Endodermal cell (in vitro differentiated cells): Measurements from ENCODE around the gene CSNK1G3. TPM values are rescaled to one million over a fixed set of nuclear protein-coding genes. Genes with fewer than 3 reads are reported as not detected.

Source experiments
- DNase-seq: peaks from one replicate; pipeline ENCODE4 v3.0.0-alpha.2; 2017
- H3K27ac ChIP-seq: 2 replicates; pipeline ENCODE4 v1.5.1; 2013; ENCODE audit warnings: mild to moderate bottlenecking, low read depth, low read length, moderate library complexity
- H3K27me3 ChIP-seq: 2 replicates; pipeline ENCODE4 v1.6.1; 2013; ENCODE audit warnings: mild to moderate bottlenecking, low read length, moderate library complexity; ENCODE audit not compliant: insufficient read depth, control insufficient read depth, poor library complexity, severe bottlenecking
- H3K36me3 ChIP-seq: 2 replicates; pipeline ENCODE4 v1.7.0; 2013; ENCODE audit warnings: mild to moderate bottlenecking, low read length, moderate library complexity; ENCODE audit not compliant: control insufficient read depth, insufficient read depth
- H3K4me1 ChIP-seq: one replicate; pipeline ENCODE4 v1.7.0; 2013; ENCODE audit warnings: low read length; ENCODE audit not compliant: control insufficient read depth, insufficient read depth
- H3K4me3 ChIP-seq: 2 replicates; pipeline ENCODE4 v1.5.1; 2013; ENCODE audit warnings: mild to moderate bottlenecking, low read length, moderate library complexity
- H3K9ac ChIP-seq: 2 replicates; pipeline ENCODE4 v1.6.1; 2013; ENCODE audit warnings: mild to moderate bottlenecking, low read length, moderate library complexity; ENCODE audit not compliant: poor library complexity, severe bottlenecking; ENCODE audit errors: extremely low read depth
- H3K9me3 ChIP-seq: 2 replicates; pipeline ENCODE4 v1.6.1; 2013; ENCODE audit warnings: mild to moderate bottlenecking, low read length, moderate library complexity; ENCODE audit not compliant: control insufficient read depth
- H3K27ac Mint-ChIP-seq: 2 replicates; pipeline ENCODE4 v1.8.0; 2020; ENCODE audit warnings: mixed read lengths
- H3K27me3 Mint-ChIP-seq: 2 replicates; pipeline ENCODE4 v1.8.0; 2021; ENCODE audit warnings: mild to moderate bottlenecking, mixed read lengths; ENCODE audit not compliant: insufficient read depth
- H3K36me3 Mint-ChIP-seq: 2 replicates; pipeline ENCODE4 v1.8.0; 2020; ENCODE audit warnings: low read depth, mixed read lengths
- H3K4me1 Mint-ChIP-seq: 2 replicates; pipeline ENCODE4 v1.8.0; 2020; ENCODE audit warnings: mixed read lengths
- H3K4me3 Mint-ChIP-seq: 2 replicates; pipeline ENCODE4 v1.8.0; 2020; ENCODE audit warnings: mild to moderate bottlenecking, moderate library complexity, mixed read lengths
- H3K9me3 Mint-ChIP-seq: 2 replicates; pipeline ENCODE4 v1.8.0; 2020; ENCODE audit warnings: mild to moderate bottlenecking, mixed read lengths
- WGBS, 2 experiments: methylation state at CpG; one replicate each; pipeline versions ENCODE4 v1.1.5 to v1.1.7; 2013; ENCODE audit warnings: missing lambda C conversion rate in 2 of 2, mixed read lengths in 1 of 2; ENCODE audit not compliant: insufficient coverage in 1 of 2, insufficient read length in 1 of 2; 5-methylcytosine and 5-hydroxymethylcytosine counted together
- total RNA-seq, 2 donors: library from RNA; stranded (reverse); fragmentation: NEBNext Ultra II Directional in 1 of 2; extraction: Animal tissue kit (Norgen Biotek cat#: 25700) in 1 of 2; gene quantifications; 2 replicates in 1 of 2; 3 replicates in 1 of 2; pipeline ENCODE4 v1.2.1, GENCODE V29; 2021
- TF ChIP-seq, protein P1 (sequence below): fragments of 200-600 bp; sonication (generic); conservative IDR thresholded peaks from 2 replicates; pipeline ENCODE4 v1.5.0; 2021; ENCODE audit warnings: antibody characterized with exemption, mild to moderate bottlenecking

The CSNK1G3 gene
- total RNA-seq, 2 donors from 2014 or later: 47.5 to 48.4 TPM

- Mint-ChIP-seq H3K27ac (no peak overlapping the region), H3K36me3 (peaks cover 7% of the 10 kb centered on the region), H3K27me3 (no peaks in the 10 kb centered on the region), H3K9me3 (no peaks in the 10 kb centered on the region), H3K4me3 (no peak overlapping the region), H3K4me1 (peaks cover 11% of the 10 kb centered on the region)
- no peaks in the 10 kb centered on the region for H3K4me1 ChIP-seq
- no peaks in the 10 kb centered on the region for H3K9me3 ChIP-seq
- TF ChIP-seq, protein P1, sequence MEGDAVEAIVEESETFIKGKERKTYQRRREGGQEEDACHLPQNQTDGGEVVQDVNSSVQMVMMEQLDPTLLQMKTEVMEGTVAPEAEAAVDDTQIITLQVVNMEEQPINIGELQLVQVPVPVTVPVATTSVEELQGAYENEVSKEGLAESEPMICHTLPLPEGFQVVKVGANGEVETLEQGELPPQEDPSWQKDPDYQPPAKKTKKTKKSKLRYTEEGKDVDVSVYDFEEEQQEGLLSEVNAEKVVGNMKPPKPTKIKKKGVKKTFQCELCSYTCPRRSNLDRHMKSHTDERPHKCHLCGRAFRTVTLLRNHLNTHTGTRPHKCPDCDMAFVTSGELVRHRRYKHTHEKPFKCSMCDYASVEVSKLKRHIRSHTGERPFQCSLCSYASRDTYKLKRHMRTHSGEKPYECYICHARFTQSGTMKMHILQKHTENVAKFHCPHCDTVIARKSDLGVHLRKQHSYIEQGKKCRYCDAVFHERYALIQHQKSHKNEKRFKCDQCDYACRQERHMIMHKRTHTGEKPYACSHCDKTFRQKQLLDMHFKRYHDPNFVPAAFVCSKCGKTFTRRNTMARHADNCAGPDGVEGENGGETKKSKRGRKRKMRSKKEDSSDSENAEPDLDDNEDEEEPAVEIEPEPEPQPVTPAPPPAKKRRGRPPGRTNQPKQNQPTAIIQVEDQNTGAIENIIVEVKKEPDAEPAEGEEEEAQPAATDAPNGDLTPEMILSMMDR: no peak
- H3K27me3 ChIP-seq: no peaks in the 10 kb centered on the region
- peaks cover 25% of the 10 kb centered on the region for H3K36me3 ChIP-seq
- H3K4me3 ChIP-seq: no peak overlapping the region
- no peak for DNase-seq
- H3K9ac ChIP-seq: no peak overlapping the region
- no peak overlapping the region for H3K27ac ChIP-seq
These were observed 93.8 kb downstream of the CSNK1G3 start for GRCh38 chr5:123605822-123606221.

GRCh38 chr5:123610209-123610608 is 98.2 kb downstream of the CSNK1G3 start:
- no peak overlapping the region for H3K27ac Mint-ChIP-seq
- Histone ChIP-seq H3K4me1 (no peaks in the 10 kb centered on the region), H3K9me3 (no peaks in the 10 kb centered on the region), H3K9ac (no peak overlapping the region), H3K27me3 (no peaks in the 10 kb centered on the region), H3K36me3 (peaks cover 39% of the 10 kb centered on the region), H3K4me3 (no peak overlapping the region), H3K27ac (no peak overlapping the region)
- peaks cover 20% of the 10 kb centered on the region for H3K36me3 Mint-ChIP-seq
- no peaks in the 10 kb centered on the region for H3K9me3 Mint-ChIP-seq
- 98 to 100% methylated on average over 1 to 2 of the region's 2 CpGs for WGBS, 2 experiments
- no peaks in the 10 kb centered on the region for H3K4me1 Mint-ChIP-seq
- no peak for DNase-seq
- no peak overlapping the region for H3K4me3 Mint-ChIP-seq
- TF ChIP-seq, protein P1: no peak
- H3K27me3 Mint-ChIP-seq: no peaks in the 10 kb centered on the region

GRCh38 chr5:123610665-123611405 is 98.9 kb downstream of the CSNK1G3 start:
- peaks cover 23% of the 10 kb centered on the region for H3K36me3 Mint-ChIP-seq
- no peak overlapping the region for H3K4me3 ChIP-seq
- H3K4me1 Mint-ChIP-seq: no peaks in the 10 kb centered on the region
- H3K9me3 ChIP-seq: no peaks in the 10 kb centered on the region
- H3K4me1 ChIP-seq: no peaks in the 10 kb centered on the region
- no peaks in the 10 kb centered on the region for H3K27me3 ChIP-seq
- DNase-seq: no peak
- no peak overlapping the region for H3K4me3 Mint-ChIP-seq
- TF ChIP-seq, protein P1: peak; percentile 97
- H3K9ac ChIP-seq: no peak overlapping the region
- H3K9me3 Mint-ChIP-seq: no peaks in the 10 kb centered on the region
- no peak overlapping the region for H3K27ac ChIP-seq
- no peak overlapping the region for H3K27ac Mint-ChIP-seq
- no peaks in the 10 kb centered on the region for H3K27me3 Mint-ChIP-seq
- H3K36me3 ChIP-seq: peaks cover 39% of the 10 kb centered on the region
- WGBS, 2 experiments: 78 to 86% methylated on average over 4 of the region's 5 CpGs
